ENCODE measurements around the gene NPM1.
"Not testable (repeated sequence)": the region's sequence is repeated elsewhere in the genome, so short reads cannot be mapped to it uniquely, and the experiment has no call there.

The NPM1 gene

GRCh38 chr5:171386861-171387344, 746 bp upstream of the NPM1 start:
- no peak for DNase-seq

GRCh38 chr5:171387970-171388815, 544 bp downstream of the NPM1 start:
- peak; percentile 71 for DNase-seq

GRCh38 chr5:171388816-171389168, 1.1 kb downstream of the NPM1 start:
- no peak for DNase-seq

- no peak for DNase-seq
Measured at GRCh38 chr5:171390883-171391677, 3.4 kb downstream of the NPM1 start.

GRCh38 chr5:171391996-171392577, 4.4 kb downstream of the NPM1 start:
- no peak for DNase-seq

GRCh38 chr5:171392585-171393159, 5.0 kb downstream of the NPM1 start:
- DNase-seq, result no peak

GRCh38 chr5:171395042-171395441, 7.4 kb downstream of the NPM1 start:
- no peak for DNase-seq

GRCh38 chr5:171396583-171396982, 8.9 kb downstream of the NPM1 start:
- DNase-seq, result not testable (repeated sequence)

GRCh38 chr5:171397190-171397589, 9.5 kb downstream of the NPM1 start:
- no peak for DNase-seq

- no peak for DNase-seq
Measured at GRCh38 chr5:171397599-171397998, 9.9 kb downstream of the NPM1 start.

GRCh38 chr5:171398660-171399059, 11.0 kb downstream of the NPM1 start:
- DNase-seq, result not testable (repeated sequence)

GRCh38 chr5:171400169-171400568, 12.5 kb downstream of the NPM1 start:
- DNase-seq, result no peak

GRCh38 chr5:171401167-171401947, 13.7 kb downstream of the NPM1 start:
- no peak for DNase-seq

GRCh38 chr5:171402751-171403150, 15.1 kb downstream of the NPM1 start:
- not testable (repeated sequence) for DNase-seq

- DNase-seq, result no peak
Measured at GRCh38 chr5:171405615-171406014, 18.0 kb downstream of the NPM1 start.

GRCh38 chr5:171407234-171407633, 19.6 kb downstream of the NPM1 start:
- DNase-seq, result no peak

GRCh38 chr5:171409164-171410136, 21.8 kb downstream of the NPM1 start:
- no peak for DNase-seq

- DNase-seq, result no peak
Measured at GRCh38 chr5:171410181-171410580, 22.5 kb downstream of the NPM1 start.

GRCh38 chr5:171412186-171412585, 24.5 kb downstream of the NPM1 start:
- no peak for DNase-seq

- no peak for DNase-seq
Measured at GRCh38 chr5:171413153-171413910, 25.7 kb downstream of the NPM1 start.
